ENCODE measurements around the gene FAM228A.
A peak's percentile ranks its signal among the peaks of the same experiment; 100 is the strongest.
"Not testable (repeated sequence)": the region's sequence is repeated elsewhere in the genome, so short reads cannot be mapped to it uniquely, and the experiment has no call there.

The FAM228A gene

GRCh38 chr2:24191156-24191555 is 16.3 kb downstream of the FAM228A start:
- DNase-seq (ENCODE audit: low spot score), result no peak

- DNase-seq (ENCODE audit: low spot score), result no peak
Measured at GRCh38 chr2:24191848-24192247, 17.0 kb downstream of the FAM228A start.

- DNase-seq (ENCODE audit: low spot score), result not testable (repeated sequence)
Measured at GRCh38 chr2:24197213-24197612, 22.4 kb downstream of the FAM228A start.

GRCh38 chr2:24199968-24200590 is 25.2 kb downstream of the FAM228A start:
- DNase-seq (ENCODE audit: low spot score), result no peak

- no peak for DNase-seq (ENCODE audit: low spot score)
Measured at GRCh38 chr2:24200799-24201198, 25.9 kb downstream of the FAM228A start.

- no peak for DNase-seq (ENCODE audit: low spot score)
Measured at GRCh38 chr2:24203029-24203786, 28.4 kb downstream of the FAM228A start.

- DNase-seq (ENCODE audit: low spot score), result no peak
Measured at GRCh38 chr2:24203787-24204150, 28.9 kb downstream of the FAM228A start.

GRCh38 chr2:24204505-24204904 is 29.7 kb downstream of the FAM228A start:
- no peak for DNase-seq (ENCODE audit: low spot score)

- no peak for DNase-seq (ENCODE audit: low spot score)
Measured at GRCh38 chr2:24205131-24205530, 30.3 kb downstream of the FAM228A start.

- DNase-seq (ENCODE audit: low spot score), result no peak
Measured at GRCh38 chr2:24206242-24206641, 31.4 kb downstream of the FAM228A start.

- no peak for DNase-seq (ENCODE audit: low spot score)
Measured at GRCh38 chr2:24206714-24207113, 31.9 kb downstream of the FAM228A start.

GRCh38 chr2:24207359-24207758 is 32.5 kb downstream of the FAM228A start:
- no peak for DNase-seq (ENCODE audit: low spot score)

GRCh38 chr2:24208490-24208889 is 33.6 kb downstream of the FAM228A start:
- DNase-seq (ENCODE audit: low spot score), result no peak

GRCh38 chr2:24209389-24210105 is 34.7 kb downstream of the FAM228A start:
- no peak for DNase-seq (ENCODE audit: low spot score)

GRCh38 chr2:24210106-24210455 is 35.2 kb downstream of the FAM228A start:
- no peak for DNase-seq (ENCODE audit: low spot score)

GRCh38 chr2:24210723-24211122 is 35.9 kb downstream of the FAM228A start:
- no peak for DNase-seq (ENCODE audit: low spot score)

GRCh38 chr2:24211408-24211807 is 36.6 kb downstream of the FAM228A start:
- DNase-seq (ENCODE audit: low spot score), result no peak

- DNase-seq (ENCODE audit: low spot score), result no peak
Measured at GRCh38 chr2:24214880-24215279, 40.0 kb downstream of the FAM228A start.

GRCh38 chr2:24220554-24221291 is 45.9 kb downstream of the FAM228A start:
- peak; percentile 62 for DNase-seq (ENCODE audit: low spot score)

- no peak for DNase-seq (ENCODE audit: low spot score)
Measured at GRCh38 chr2:24221343-24222050, 46.6 kb downstream of the FAM228A start.

GRCh38 chr2:24222946-24223345 is 48.1 kb downstream of the FAM228A start:
- DNase-seq (ENCODE audit: low spot score), result no peak

All from Ammon's horn (tissue), 1 donor.